Endothelial cell (in vitro differentiated cells): Measurements from ENCODE around the gene NDUFAF3. TPM values are rescaled to one million over a fixed set of nuclear protein-coding genes. Genes with fewer than 3 reads are reported as not detected.
A peak's percentile ranks its signal among the peaks of the same experiment; 100 is the strongest.

ENCODE experiments used
- DNase-seq: peaks from one replicate; pipeline ENCODE4 v3.0.0; 2021; ENCODE audit warnings: low spot score
- H3K27ac Mint-ChIP-seq: one replicate; pipeline ENCODE4 v1.8.0; 2021; ENCODE audit warnings: mixed read lengths, inconsistent platforms; ENCODE audit not compliant: unreplicated experiment
- H3K27me3 Mint-ChIP-seq: one replicate; pipeline ENCODE4 v1.8.0; 2021; ENCODE audit warnings: mild to moderate bottlenecking, moderate library complexity, mixed read lengths, inconsistent platforms; ENCODE audit not compliant: unreplicated experiment
- H3K36me3 Mint-ChIP-seq: one replicate; pipeline ENCODE4 v1.8.0; 2021; ENCODE audit warnings: mild to moderate bottlenecking, low read depth, mixed read lengths, inconsistent platforms; ENCODE audit not compliant: unreplicated experiment
- H3K4me1 Mint-ChIP-seq: one replicate; pipeline ENCODE4 v1.8.0; 2021; ENCODE audit warnings: mild to moderate bottlenecking, mixed read lengths, inconsistent platforms; ENCODE audit not compliant: unreplicated experiment
- H3K4me3 Mint-ChIP-seq: one replicate; pipeline ENCODE4 v1.8.0; 2021; ENCODE audit warnings: mild to moderate bottlenecking, mixed read lengths, inconsistent platforms; ENCODE audit not compliant: unreplicated experiment
- H3K9me3 Mint-ChIP-seq: one replicate; pipeline ENCODE4 v1.8.0; 2021; ENCODE audit warnings: mixed read lengths, inconsistent platforms; ENCODE audit not compliant: unreplicated experiment
- microRNA-seq: library from miRNA; unstranded; fragments of <30 nt; microRNA quantifications from one replicate; pipeline ENCODE4, GENCODE V29; 2020; ENCODE audit not compliant: unreplicated experiment
- total RNA-seq: library from RNA; stranded (reverse); fragmentation: NEBNext Ultra II Directional; extraction: Animal tissue kit (Norgen Biotek cat#: 25700); gene quantifications from one replicate; pipeline ENCODE4 v1.2.1, GENCODE V29; 2021; ENCODE audit not compliant: unreplicated experiment
- TF ChIP-seq, protein P1 (sequence below): fragments of 200-600 bp; sonication (generic); IDR thresholded peaks from one replicate; pipeline ENCODE4 v1.5.0; 2021; ENCODE audit warnings: antibody characterized with exemption; ENCODE audit not compliant: unreplicated experiment

Gene NDUFAF3
- total RNA-seq, 1 donor from 2014 or later: 32.3 TPM

DNA sequence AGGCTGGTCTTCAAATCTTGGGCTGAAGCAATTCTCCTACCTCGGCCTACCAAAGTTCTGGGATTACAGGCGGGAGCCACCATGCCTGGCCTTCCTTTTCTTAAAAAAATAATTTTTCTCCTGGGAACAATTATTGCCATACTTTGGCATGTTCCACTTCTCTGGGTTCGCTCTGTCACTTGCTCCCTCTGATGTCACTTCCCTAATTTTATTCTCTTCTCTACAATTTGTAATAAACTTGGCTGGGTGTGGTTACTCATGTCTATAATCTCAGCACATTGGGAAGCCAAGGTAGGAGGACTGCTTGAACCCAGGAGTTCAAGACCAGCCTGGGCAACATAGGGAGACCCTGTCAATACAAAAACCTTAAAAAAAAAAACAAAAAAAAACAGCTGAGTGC is 13.4 kb downstream of the NDUFAF3 start:
- H3K4me1 Mint-ChIP-seq: no peaks in the 10 kb centered on the region
- TF ChIP-seq, protein P1, sequence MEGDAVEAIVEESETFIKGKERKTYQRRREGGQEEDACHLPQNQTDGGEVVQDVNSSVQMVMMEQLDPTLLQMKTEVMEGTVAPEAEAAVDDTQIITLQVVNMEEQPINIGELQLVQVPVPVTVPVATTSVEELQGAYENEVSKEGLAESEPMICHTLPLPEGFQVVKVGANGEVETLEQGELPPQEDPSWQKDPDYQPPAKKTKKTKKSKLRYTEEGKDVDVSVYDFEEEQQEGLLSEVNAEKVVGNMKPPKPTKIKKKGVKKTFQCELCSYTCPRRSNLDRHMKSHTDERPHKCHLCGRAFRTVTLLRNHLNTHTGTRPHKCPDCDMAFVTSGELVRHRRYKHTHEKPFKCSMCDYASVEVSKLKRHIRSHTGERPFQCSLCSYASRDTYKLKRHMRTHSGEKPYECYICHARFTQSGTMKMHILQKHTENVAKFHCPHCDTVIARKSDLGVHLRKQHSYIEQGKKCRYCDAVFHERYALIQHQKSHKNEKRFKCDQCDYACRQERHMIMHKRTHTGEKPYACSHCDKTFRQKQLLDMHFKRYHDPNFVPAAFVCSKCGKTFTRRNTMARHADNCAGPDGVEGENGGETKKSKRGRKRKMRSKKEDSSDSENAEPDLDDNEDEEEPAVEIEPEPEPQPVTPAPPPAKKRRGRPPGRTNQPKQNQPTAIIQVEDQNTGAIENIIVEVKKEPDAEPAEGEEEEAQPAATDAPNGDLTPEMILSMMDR: no peak
- no peak overlapping the region for H3K27ac Mint-ChIP-seq
- no peak overlapping the region for H3K4me3 Mint-ChIP-seq
- peaks cover 1% of the 10 kb centered on the region for H3K27me3 Mint-ChIP-seq
- peaks cover 23% of the 10 kb centered on the region for H3K36me3 Mint-ChIP-seq
- no peaks in the 10 kb centered on the region for H3K9me3 Mint-ChIP-seq
- no peak for DNase-seq

DNA sequence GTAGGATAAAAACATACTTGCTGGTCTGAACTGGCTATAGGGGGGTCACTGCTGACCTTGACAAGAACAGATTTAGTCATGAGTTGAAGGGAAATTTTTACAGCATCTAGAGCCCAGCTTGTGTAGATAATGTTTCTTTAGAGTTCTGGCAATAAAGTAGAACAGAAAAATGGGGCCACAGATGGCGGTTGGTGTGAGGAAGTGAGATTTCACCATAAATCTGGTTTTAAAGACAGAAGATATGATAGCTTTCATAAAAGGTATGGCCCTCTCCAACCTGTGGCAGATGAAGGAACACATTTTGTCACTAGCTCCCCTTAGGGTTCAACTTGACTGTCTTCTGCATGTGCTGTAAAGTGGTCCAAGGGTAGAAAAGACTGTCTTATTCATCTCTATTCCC is 31.6 kb downstream of the NDUFAF3 start:
- no peak for DNase-seq
- Mint-ChIP-seq H3K27ac (no peak overlapping the region), H3K4me1 (peaks cover 3% of the 10 kb centered on the region), H3K36me3 (peaks cover 40% of the 10 kb centered on the region), H3K4me3 (no peak overlapping the region), H3K9me3 (no peaks in the 10 kb centered on the region), H3K27me3 (peaks cover 6% of the 10 kb centered on the region)
- TF ChIP-seq, protein P1: no peak

DNA sequence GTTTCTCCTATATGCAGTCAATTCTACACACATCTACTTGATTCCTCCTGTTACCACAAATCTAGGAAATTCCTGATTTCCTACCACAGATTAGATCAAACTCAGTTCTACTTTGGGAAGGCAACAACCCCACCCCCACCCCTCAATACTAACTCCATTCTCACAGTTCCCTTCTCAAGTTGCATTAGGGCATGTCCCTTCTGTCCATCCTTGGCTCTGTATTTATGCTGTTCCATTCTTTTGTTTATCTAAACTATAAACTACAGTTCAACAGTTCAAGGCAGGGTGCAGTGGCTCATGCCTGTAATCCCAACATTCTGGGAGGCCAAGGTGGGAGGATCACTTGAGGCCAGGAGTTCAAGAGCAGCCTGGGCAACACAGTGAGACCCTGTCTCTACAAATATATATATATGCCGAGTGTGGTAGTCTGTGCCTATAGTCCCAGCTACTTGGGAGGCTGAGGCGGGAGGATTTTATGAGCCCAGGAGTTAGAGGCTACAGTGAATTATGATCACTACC is 32.5 kb downstream of the NDUFAF3 start:
- peaks cover 40% of the 10 kb centered on the region for H3K36me3 Mint-ChIP-seq
- no peak overlapping the region for H3K4me3 Mint-ChIP-seq
- peaks cover 3% of the 10 kb centered on the region for H3K4me1 Mint-ChIP-seq
- TF ChIP-seq, protein P1: no peak
- no peak overlapping the region for H3K27ac Mint-ChIP-seq
- DNase-seq: no peak
- H3K27me3 Mint-ChIP-seq: peaks cover 4% of the 10 kb centered on the region
- no peaks in the 10 kb centered on the region for H3K9me3 Mint-ChIP-seq

DNA sequence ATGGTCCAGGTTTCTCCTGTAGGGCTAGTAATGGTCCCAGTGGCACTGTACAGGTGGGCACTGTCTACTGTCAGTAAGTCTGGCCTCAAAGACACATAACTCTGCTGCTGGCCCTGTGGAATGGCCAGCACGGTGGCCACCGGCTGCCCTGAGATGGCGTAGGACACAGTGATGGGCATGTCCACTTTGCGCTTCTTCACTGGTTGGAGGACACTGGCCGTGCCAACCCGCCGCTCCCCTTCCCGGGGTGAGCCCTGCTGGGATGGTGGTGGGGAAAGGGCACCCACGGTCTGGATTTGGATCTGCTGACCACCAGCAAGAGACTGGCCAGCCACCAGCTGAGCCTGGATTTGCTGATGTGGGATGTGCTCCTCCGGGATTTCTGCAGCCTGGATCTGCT is 35.3 kb downstream of the NDUFAF3 start:
- no peaks in the 10 kb centered on the region for H3K9me3 Mint-ChIP-seq
- peaks cover 3% of the 10 kb centered on the region for H3K4me1 Mint-ChIP-seq
- peak overlapping the region; percentile 65 for H3K4me3 Mint-ChIP-seq
- TF ChIP-seq, protein P1: no peak
- peaks cover 29% of the 10 kb centered on the region for H3K36me3 Mint-ChIP-seq
- DNase-seq: no peak
- no peaks in the 10 kb centered on the region for H3K27me3 Mint-ChIP-seq
- no peak overlapping the region for H3K27ac Mint-ChIP-seq

DNA sequence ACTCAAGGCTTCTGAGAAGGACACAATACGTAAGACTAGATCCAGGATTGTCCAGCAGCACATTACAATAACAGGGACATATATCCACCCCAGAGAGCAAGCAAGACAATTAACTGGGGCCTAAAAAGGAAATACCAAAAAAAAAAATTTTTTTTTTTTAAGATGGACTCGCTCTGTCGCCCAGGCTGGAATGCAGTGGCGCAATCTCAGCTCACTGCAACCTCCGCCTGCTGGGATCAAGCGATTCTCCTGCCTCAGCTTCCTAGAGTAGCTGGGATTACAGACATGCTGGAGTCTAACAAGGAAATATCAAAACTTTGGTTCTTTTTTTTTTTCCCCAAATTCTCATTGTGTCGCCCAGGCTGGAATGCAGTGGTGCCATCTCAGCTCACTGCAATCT is 36.1 kb downstream of the NDUFAF3 start:
- Mint-ChIP-seq H3K36me3 (peaks cover 24% of the 10 kb centered on the region), H3K9me3 (no peaks in the 10 kb centered on the region)

More for the DNA sequence above, 36.1 kb downstream of the NDUFAF3 start:
- TF ChIP-seq, protein P1: no peak
- H3K27me3 Mint-ChIP-seq: no peaks in the 10 kb centered on the region
- DNase-seq: no peak
- H3K4me1 Mint-ChIP-seq: peaks cover 3% of the 10 kb centered on the region
- H3K27ac Mint-ChIP-seq: no peak overlapping the region
- peak overlapping the region; percentile 71 for H3K4me3 Mint-ChIP-seq

Small RNA genes within 50 kb of the gene (microRNA-seq; reads per million reads assigned to microRNA genes)
- gene MIR191: 3,920 reads per million, percentile 97 among the genes with 10 or more reads in this experiment
- gene MIR425: 4,137 reads per million, percentile 97 among the genes with 10 or more reads in this experiment

Other genes starting within 250 kb of the NDUFAF3 start
- 67.3 TPM for gene PRKAR2A, start 174.2 kb upstream of the NDUFAF3 start, total RNA-seq
- gene SLC25A20, start 123.2 kb upstream of the NDUFAF3 start, total RNA-seq: 3.6 TPM
- gene ARIH2, start 103.3 kb upstream of the NDUFAF3 start, total RNA-seq: 57.0 TPM
- gene P4HTM, start 31.9 kb upstream of the NDUFAF3 start, total RNA-seq: 9.3 TPM
- 148 TPM for gene WDR6, start 14.7 kb upstream of the NDUFAF3 start, total RNA-seq
- 27.8 TPM for gene DALRD3, start 3.5 kb upstream of the NDUFAF3 start, total RNA-seq
- 111 TPM for gene IMPDH2, start 7.3 kb downstream of the NDUFAF3 start, total RNA-seq
- gene QRICH1, start 72.0 kb downstream of the NDUFAF3 start, total RNA-seq: 136 TPM
- 416 TPM for gene QARS1, start 82.6 kb downstream of the NDUFAF3 start, total RNA-seq
- gene USP19, start 98.7 kb downstream of the NDUFAF3 start, total RNA-seq: 38.8 TPM
- gene LAMB2, start 110.9 kb downstream of the NDUFAF3 start, total RNA-seq: 259 TPM
- 24.8 TPM for gene CCDC71, start 144.2 kb downstream of the NDUFAF3 start, total RNA-seq
- gene KLHDC8B, start 149.5 kb downstream of the NDUFAF3 start, total RNA-seq: 16.7 TPM